Epithelial cell of esophagus (primary cell): ENCODE measurements around the gene MKRN1.

Experiments used
- DNase-seq: peaks from one replicate; pipeline ENCODE4 v3.0.0; 2010; ENCODE audit warnings: low read depth
- H3K4me3 ChIP-seq: 2 replicates; pipeline ENCODE4 v1.5.1; 2011; ENCODE audit warnings: mild to moderate bottlenecking, low read length, control low read depth
- CTCF ChIP-seq: IDR thresholded peaks from 2 replicates; pipeline ENCODE4 v1.5.1; 2011; ENCODE audit warnings: low read depth, mild to moderate bottlenecking, low read length, control low read depth, inconsistent platforms; ENCODE audit not compliant: insufficient read depth; ENCODE audit errors: missing control alignments

MKRN1 gene

GRCh38 chr7:140479062-140479738 is at the start of gene MKRN1:
Gene MKRN1 (minus strand): TSS chr7:140479505. CDS start chr7:140479344, 161 bp downstream.
- H3K4me3 ChIP-seq: peak within 1 kb of the TSS; percentile 77
- no peak for TF ChIP-seq CTCF
- DNase-seq: peak; percentile 97

DNA sequence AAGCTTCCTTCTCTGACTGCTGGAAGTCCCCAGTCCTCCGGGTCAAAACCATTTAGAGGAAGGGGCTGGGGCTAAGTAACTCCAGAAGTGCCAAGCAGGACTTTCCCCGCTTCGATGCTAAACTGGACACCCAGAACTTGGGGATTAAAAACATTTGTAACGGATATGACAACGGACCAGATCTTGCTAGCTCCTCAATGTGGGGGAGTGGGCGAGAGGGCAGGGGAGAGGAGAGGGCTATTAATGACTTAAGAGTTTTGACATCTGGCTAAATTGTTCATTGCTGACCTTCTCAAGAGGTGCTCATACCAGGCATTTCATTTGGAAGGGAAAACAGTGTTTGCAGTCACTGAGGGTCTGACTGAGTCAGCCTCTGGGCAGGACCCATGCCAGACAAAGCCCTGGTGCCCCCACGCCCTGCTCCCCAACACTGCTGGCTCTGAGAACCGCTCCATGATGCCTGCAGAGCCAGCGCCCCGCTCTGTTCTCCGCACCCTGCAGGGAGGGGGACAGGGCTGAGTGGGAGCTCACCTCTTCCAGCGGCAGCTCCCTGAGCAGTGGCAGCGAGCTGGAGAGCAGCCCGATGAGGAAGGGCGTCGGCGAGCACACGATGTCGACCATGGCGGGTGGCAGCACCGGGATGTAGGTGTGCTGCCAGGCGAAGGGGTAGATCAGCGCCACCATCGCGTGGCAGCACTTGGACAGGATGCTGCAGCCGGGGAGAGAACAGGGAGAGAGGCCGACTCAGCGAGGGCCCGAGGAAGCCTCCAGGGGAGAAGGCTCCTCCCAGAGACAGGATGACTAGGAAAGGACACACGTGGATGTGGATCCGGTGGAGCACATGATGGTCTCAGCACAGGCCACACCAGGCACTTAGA is 47.7 kb upstream of the MKRN1 start:
- no peak overlapping the region for H3K4me3 ChIP-seq
- no peak for DNase-seq

DNA sequence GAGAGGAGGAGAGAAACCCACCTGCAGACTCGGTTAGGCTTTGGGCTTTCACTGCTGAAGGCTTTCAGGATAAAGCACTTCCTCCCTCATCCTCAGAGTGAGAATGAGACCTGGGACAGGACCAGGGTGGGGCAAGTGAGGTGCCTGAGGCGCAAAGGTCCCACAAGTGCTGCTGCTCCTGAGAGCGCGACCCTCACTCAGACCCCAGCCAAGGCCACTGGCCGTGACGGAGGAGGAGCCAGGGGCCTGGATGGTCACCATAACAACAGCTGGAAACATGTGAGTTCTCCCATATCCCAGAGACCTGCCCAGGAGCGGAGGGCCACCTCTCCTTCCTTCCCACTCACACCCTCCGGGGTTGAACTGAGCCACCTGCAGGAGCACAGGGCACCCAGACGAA is 46.9 kb upstream of the MKRN1 start:
- TF ChIP-seq CTCF: no peak
- no peak for DNase-seq

More for the DNA sequence above, 47.7 kb upstream of the MKRN1 start:
- no peak for TF ChIP-seq CTCF

DNA sequence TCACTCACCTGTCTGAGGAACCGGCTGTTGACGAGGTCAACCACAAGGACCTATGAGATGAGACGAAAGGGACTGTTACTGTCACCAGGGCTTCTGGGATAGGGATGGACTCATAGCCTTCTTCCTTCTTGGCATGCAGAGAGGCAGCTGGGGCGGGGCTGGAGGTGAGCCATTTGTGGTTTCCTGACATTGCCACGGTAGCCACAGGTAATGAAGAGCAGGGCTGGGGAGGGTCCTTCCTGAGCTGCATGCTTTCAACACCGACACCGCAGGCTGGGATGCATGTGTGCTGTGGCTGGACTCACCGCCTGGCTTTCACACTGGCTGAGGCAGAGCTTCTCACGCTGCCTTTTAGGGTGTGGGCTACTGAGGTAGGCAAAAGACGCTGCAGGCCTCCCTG is 46.4 kb upstream of the MKRN1 start:
- peak; percentile 78 for DNase-seq
- TF ChIP-seq CTCF: no peak

More for the DNA sequence above, 46.9 kb upstream of the MKRN1 start:
- no peak overlapping the region for H3K4me3 ChIP-seq

DNA sequence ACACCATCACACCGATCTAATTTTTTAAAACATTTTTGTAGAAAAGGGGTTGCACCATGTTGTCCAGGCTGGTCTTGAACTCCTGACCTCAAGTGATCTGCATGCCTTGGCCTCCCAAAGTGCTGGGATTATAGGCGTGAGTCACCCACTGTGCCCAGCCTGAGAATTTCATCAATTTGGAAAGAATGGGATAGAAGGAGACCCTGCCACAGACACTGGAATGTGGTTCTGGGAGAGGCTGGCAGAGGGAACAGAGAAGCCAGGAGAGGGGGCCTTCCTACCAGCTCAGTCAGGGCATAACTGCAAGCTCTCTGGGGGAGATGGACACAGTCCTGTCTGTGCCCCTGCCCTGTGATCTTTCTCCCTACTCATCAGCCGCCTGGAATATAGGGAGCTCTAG is 42.1 kb upstream of the MKRN1 start:
- H3K4me3 ChIP-seq: no peak overlapping the region
- TF ChIP-seq CTCF: no peak
- no peak for DNase-seq

More for the DNA sequence above, 46.4 kb upstream of the MKRN1 start:
- H3K4me3 ChIP-seq: no peak overlapping the region

GRCh38 chr7:140519007-140519399 is 39.7 kb upstream of the MKRN1 start:
- no peak for DNase-seq
- no peak for TF ChIP-seq CTCF

More at GRCh38 chr7:140519007-140519399, 39.7 kb upstream of the MKRN1 start:
- H3K4me3 ChIP-seq: no peak overlapping the region
